Liver (tissue), 3 donors: Measurements from ENCODE around the gene GRK2.

ENCODE experiments used
- GABPA ChIP-seq, 2 donors: IDR thresholded peaks in 1 of 2; conservative IDR thresholded peaks in 1 of 2; 2 replicates each; pipeline ENCODE4 v1.6.1; 2016; ENCODE audit warnings: antibody characterized with exemption in 2 of 2, mild to moderate bottlenecking in 1 of 2, moderate library complexity in 1 of 2
- YY1 ChIP-seq: IDR thresholded peaks from 2 replicates; pipeline ENCODE4 v1.6.1; 2016; ENCODE audit warnings: antibody characterized with exemption, mild to moderate bottlenecking
- ZBTB33 ChIP-seq: IDR thresholded peaks from 2 replicates; pipeline ENCODE4 v1.6.1; 2016; ENCODE audit warnings: antibody characterized with exemption
- TF ChIP-seq, protein P1 (sequence below): fragments of 150-350 bp; IDR thresholded peaks from 2 replicates; pipeline ENCODE4 v1.5.1; 2017; ENCODE audit warnings: improper control_type of control experiment, low read depth, low read length; ENCODE audit not compliant: missing input control
- donor health status: healthy.
- donor health status: healthy.

DNA sequence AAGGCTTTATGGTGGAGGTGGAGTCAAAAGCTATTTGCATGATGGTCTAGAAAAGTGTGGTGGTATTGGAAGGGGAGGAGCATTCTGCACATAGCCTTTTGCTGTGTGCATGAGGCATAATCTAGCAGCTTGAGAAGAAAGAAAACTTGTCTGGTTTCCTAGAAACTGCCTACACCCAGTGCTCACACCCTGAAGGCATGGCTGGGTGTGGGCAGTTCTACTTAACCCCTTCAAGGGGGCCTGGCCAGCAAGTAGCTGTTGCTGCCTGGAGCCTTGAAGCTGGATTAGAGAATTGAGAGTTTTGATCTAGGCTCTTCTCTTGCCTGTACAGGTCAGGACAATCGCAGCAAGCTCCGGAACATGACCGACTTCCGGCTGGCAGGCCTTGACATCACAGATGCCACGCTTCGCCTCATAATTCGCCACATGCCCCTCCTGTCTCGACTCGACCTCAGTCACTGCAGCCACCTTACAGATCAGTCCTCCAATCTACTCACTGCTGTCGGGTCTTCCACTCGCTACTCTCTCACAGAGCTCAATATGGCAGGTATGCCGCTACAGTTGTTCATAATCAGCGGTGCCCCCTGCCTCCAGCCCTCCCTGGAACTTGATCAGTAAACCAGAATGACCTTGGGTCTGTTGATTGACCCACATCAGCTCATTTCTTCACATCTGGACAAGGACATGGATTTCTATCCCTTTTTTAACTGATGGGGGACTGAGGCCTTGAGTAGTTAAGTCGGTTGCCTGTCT lies 12.2 kb upstream of the GRK2 start:
- TF ChIP-seq YY1 (no peak), ZBTB33 (no peak), GABPA (IDR thresholded peaks at IDR 0.05 in 1 of 2, conservative IDR thresholded peaks at IDR 0.05 in 1 of 2) (no peak)
- TF ChIP-seq, protein P1, sequence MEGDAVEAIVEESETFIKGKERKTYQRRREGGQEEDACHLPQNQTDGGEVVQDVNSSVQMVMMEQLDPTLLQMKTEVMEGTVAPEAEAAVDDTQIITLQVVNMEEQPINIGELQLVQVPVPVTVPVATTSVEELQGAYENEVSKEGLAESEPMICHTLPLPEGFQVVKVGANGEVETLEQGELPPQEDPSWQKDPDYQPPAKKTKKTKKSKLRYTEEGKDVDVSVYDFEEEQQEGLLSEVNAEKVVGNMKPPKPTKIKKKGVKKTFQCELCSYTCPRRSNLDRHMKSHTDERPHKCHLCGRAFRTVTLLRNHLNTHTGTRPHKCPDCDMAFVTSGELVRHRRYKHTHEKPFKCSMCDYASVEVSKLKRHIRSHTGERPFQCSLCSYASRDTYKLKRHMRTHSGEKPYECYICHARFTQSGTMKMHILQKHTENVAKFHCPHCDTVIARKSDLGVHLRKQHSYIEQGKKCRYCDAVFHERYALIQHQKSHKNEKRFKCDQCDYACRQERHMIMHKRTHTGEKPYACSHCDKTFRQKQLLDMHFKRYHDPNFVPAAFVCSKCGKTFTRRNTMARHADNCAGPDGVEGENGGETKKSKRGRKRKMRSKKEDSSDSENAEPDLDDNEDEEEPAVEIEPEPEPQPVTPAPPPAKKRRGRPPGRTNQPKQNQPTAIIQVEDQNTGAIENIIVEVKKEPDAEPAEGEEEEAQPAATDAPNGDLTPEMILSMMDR: no peak
